ENCODE measurements around the gene BTBD7.
"Not testable (repeated sequence)": the region's sequence is repeated elsewhere in the genome, so short reads cannot be mapped to it uniquely, and the experiment has no call there.

BTBD7 gene

GRCh38 chr14:93368996-93369712, 36.3 kb upstream of the BTBD7 start:
- no peak for TF ChIP-seq CTCF (IDR thresholded peaks at IDR 0.05; ENCODE audit: low read depth, low read length)
- no peak for DNase-seq (ENCODE audit: extremely low read depth, low read depth)

GRCh38 chr14:93354873-93355272, 22.0 kb upstream of the BTBD7 start:
- not testable (repeated sequence) for DNase-seq (ENCODE audit: extremely low read depth, low read depth)

GRCh38 chr14:93348292-93348691, 15.5 kb upstream of the BTBD7 start:
- no peak for DNase-seq (ENCODE audit: extremely low read depth, low read depth)
- no peak for TF ChIP-seq CTCF (IDR thresholded peaks at IDR 0.05; ENCODE audit: low read depth, low read length)

- no peak for TF ChIP-seq CTCF (IDR thresholded peaks at IDR 0.05; ENCODE audit: low read depth, low read length)
- no peak for DNase-seq (ENCODE audit: extremely low read depth, low read depth)
Observed at GRCh38 chr14:93347850-93348249, 15.0 kb upstream of the BTBD7 start.

- no peak for TF ChIP-seq CTCF (IDR thresholded peaks at IDR 0.05; ENCODE audit: low read depth, low read length)
Observed at GRCh38 chr14:93346926-93347721, 14.3 kb upstream of the BTBD7 start, which contains the start of gene COX8C. Gene COX8C (plus strand): TSS chr14:93347182. CDS start chr14:93347269, 87 bp downstream.

GRCh38 chr14:93343797-93344196, 11.0 kb upstream of the BTBD7 start:
- no peak for TF ChIP-seq CTCF (IDR thresholded peaks at IDR 0.05; ENCODE audit: low read depth, low read length)
- DNase-seq (ENCODE audit: extremely low read depth, low read depth) = no peak

More at GRCh38 chr14:93346926-93347721, 14.3 kb upstream of the BTBD7 start, which contains the start of gene COX8C:
- DNase-seq (ENCODE audit: extremely low read depth, low read depth) = no peak

- no peak for TF ChIP-seq CTCF (IDR thresholded peaks at IDR 0.05; ENCODE audit: low read depth, low read length)
- DNase-seq (ENCODE audit: extremely low read depth, low read depth) = no peak
Observed at GRCh38 chr14:93343266-93343665, 10.4 kb upstream of the BTBD7 start.

Data from AG09319 (cell line).